ENCODE results near the gene GARNL3. TPM values are rescaled to one million over a fixed set of nuclear protein-coding genes. Genes with fewer than 3 reads are reported as not detected.

GARNL3 gene
- total and polyA plus RNA-seq, 2 of the 13 experiments (the other 11 are each of a cell fraction or from before 2014, with no cell fraction given): 3.9 to 11.0 TPM

GRCh38 chr9:127390563-127390962 lies 126.0 kb downstream of the GARNL3 start (continued):
- TF ChIP-seq BCLAF1 (IDR thresholded peaks at IDR 0.05) (no peak), SUZ12 (IDR thresholded peaks at IDR 0.05; ENCODE audit: low read depth, low read length) (no peak), ZNF121 (CRISPR knock-in tag; IDR thresholded peaks at IDR 0.05) (0 out of 2 replicates have a peak, but pooled peaks have one; percentile 16), SMYD3 (CRISPR knock-in tag; IDR thresholded peaks at IDR 0.05) (no peak), CHD2 (IDR thresholded peaks at IDR 0.05; ENCODE audit: low read depth, low read length) (no peak), KDM2A (CRISPR knock-in tag; IDR thresholded peaks at IDR 0.05; ENCODE audit: borderline replicate concordance, low read depth) (peak; percentile 77), RAD21 (CRISPR knock-in tag; IDR thresholded peaks at IDR 0.05) (no peak), ZNF143 (CRISPR knock-in tag; IDR thresholded peaks at IDR 0.05) (no peak), POGZ (CRISPR knock-in tag; IDR thresholded peaks at IDR 0.05) (peak; percentile 81), MLXIP (CRISPR knock-in tag; IDR thresholded peaks at IDR 0.05; ENCODE audit: borderline replicate concordance) (no peak), MED13 (CRISPR knock-in tag; IDR thresholded peaks at IDR 0.05) (no peak), ZSCAN22 (CRISPR knock-in tag; IDR thresholded peaks at IDR 0.05) (no peak), SRY (CRISPR knock-in tag; IDR thresholded peaks at IDR 0.05) (no peak), ZBTB3 (CRISPR knock-in tag; IDR thresholded peaks at IDR 0.05; ENCODE audit: borderline replicate concordance, low read depth) (peak; percentile 34; the same call in 1 of the 2 replicates), ZNF792 (CRISPR knock-in tag; IDR thresholded peaks at IDR 0.05) (peak; percentile 19; the same call in 1 of the 2 replicates), ZBTB10 (CRISPR knock-in tag; IDR thresholded peaks at IDR 0.05; ENCODE audit: borderline replicate concordance) (no peak; the same call in 1 of the 2 replicates), ZBTB26 (CRISPR knock-in tag; IDR thresholded peaks at IDR 0.05; ENCODE audit: borderline replicate concordance) (no peak), NFIB (CRISPR knock-in tag; IDR thresholded peaks at IDR 0.05; ENCODE audit: borderline replicate concordance) (no peak), EP300 (IDR thresholded peaks at IDR 0.05; ENCODE audit: low read depth in 2 of 2, low read length in 2 of 2) (peak; percentile 86 to 97), EP300 (CRISPR knock-in tag; IDR thresholded peaks at IDR 0.05; ENCODE audit: borderline replicate concordance) (peak; percentile 89), BRD4 (CRISPR knock-in tag; IDR thresholded peaks at IDR 0.05) (no peak), CCDC6 (CRISPR knock-in tag; IDR thresholded peaks at IDR 0.05) (no peak), KDM1A (CRISPR knock-in tag; IDR thresholded peaks at IDR 0.05) (peak; percentile 63; the same call in 1 of the 2 replicates)
